ENCODE data around the gene WDR7.

WDR7 gene

DNA sequence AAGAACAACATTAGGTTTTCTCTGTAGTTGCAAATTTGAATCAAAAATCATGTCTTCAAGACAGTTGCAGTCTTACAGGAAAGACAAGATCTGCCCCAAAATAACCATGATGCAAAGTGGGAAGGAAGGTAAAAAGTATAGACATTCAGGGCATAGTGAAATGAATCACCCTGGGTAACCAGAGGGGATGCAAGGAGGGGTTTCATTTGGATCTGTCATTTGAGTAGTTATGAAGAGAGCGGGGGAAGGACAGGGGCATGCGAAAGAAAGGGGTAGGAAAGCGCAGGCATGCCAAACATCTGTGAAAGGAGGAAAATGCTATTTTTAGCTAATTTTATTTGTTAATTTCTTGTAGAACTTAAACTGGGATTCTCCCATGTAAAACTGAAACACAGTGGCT lies 276.6 kb downstream of the WDR7 start:
- no peaks in the 10 kb centered on the region for H3K27me3 ChIP-seq (ENCODE audit: control insufficient read depth, insufficient read depth, low read length)
- H3K36me3 ChIP-seq (ENCODE audit: control insufficient read depth, insufficient read depth, low read length): no peaks in the 10 kb centered on the region
- no peaks in the 10 kb centered on the region for H3K4me1 ChIP-seq (ENCODE audit: control insufficient read depth, insufficient read depth, low read length)
- H3K9me3 ChIP-seq (ENCODE audit: control insufficient read depth, insufficient read depth, low read length): no peaks in the 10 kb centered on the region
- H3K9ac ChIP-seq (ENCODE audit: low read depth, low read length): no peak overlapping the region
- H3K4me3 ChIP-seq (ENCODE audit: low read depth, low read length): no peak overlapping the region

DNA sequence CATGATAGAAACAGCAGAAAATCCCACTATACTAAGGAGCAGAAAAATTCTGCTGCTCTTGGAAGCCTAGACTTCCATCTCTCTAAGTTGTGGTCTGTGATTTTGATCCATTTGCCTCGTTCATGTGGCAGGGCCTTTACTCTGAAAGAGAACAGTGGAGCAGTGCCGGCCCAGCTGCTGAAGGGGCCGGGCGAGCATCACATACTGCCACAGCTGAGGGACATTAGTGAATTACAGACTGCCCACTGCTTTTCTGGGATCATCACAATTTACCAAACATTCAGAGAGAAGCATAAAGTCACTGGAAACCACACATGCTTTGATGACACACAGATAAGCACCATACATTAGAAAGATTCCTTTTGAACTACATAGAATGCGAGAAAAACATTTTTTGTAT lies 278.7 kb downstream of the WDR7 start:
- no peak overlapping the region for H3K9ac ChIP-seq (ENCODE audit: low read depth, low read length)
- no peaks in the 10 kb centered on the region for H3K27me3 ChIP-seq (ENCODE audit: control insufficient read depth, insufficient read depth, low read length)
- H3K4me1 ChIP-seq (ENCODE audit: control insufficient read depth, insufficient read depth, low read length): no peaks in the 10 kb centered on the region
- no peaks in the 10 kb centered on the region for H3K9me3 ChIP-seq (ENCODE audit: control insufficient read depth, insufficient read depth, low read length)
- no peaks in the 10 kb centered on the region for H3K36me3 ChIP-seq (ENCODE audit: control insufficient read depth, insufficient read depth, low read length)
- no peak overlapping the region for H3K4me3 ChIP-seq (ENCODE audit: low read depth, low read length)

DNA sequence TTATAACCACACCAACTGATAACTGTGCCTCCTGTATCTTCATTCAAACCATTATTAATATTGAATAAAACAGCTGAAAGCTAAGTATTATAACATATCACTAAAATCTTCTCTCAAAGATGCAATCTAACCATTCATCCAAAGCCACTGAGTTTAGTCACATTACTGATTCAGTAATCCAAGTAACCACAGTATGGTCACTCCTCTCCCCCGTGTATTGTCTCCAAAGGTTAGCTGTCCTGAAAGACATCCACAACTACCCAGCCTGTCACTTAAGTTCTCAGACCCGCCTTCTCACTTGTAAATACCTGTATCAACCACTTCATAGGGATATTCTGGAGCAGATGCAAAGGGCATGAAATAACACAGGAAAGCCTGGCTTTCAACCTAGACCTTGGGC lies 282.3 kb downstream of the WDR7 start:
- Histone ChIP-seq H3K4me1 (ENCODE audit: control insufficient read depth, insufficient read depth, low read length) (no peaks in the 10 kb centered on the region), H3K27me3 (ENCODE audit: control insufficient read depth, insufficient read depth, low read length) (no peaks in the 10 kb centered on the region), H3K9me3 (ENCODE audit: control insufficient read depth, insufficient read depth, low read length) (no peaks in the 10 kb centered on the region), H3K4me3 (ENCODE audit: low read depth, low read length) (no peak overlapping the region), H3K9ac (ENCODE audit: low read depth, low read length) (no peak overlapping the region), H3K36me3 (ENCODE audit: control insufficient read depth, insufficient read depth, low read length) (no peaks in the 10 kb centered on the region)

DNA sequence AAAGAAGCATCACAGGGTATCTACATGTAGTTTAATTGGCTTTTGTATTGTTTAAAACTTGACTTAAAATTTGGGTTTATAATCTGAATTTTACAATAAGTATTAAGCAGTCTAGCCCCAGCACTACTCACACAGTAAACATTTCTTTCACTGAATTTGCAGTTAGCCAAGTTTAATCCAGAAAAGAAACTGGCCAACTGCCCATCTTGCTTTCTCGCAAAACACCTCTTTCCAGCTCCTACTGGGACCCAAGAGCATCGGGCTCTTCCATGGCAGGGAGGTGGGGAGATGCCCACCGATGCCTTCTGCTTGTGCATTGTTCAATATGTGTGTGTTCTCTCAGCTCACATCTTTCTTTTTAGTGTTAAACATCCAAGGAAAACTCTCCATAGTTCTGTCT lies 283.0 kb downstream of the WDR7 start:
- H3K27me3 ChIP-seq (ENCODE audit: control insufficient read depth, insufficient read depth, low read length): no peaks in the 10 kb centered on the region
- H3K4me3 ChIP-seq (ENCODE audit: low read depth, low read length): no peak overlapping the region
- H3K9me3 ChIP-seq (ENCODE audit: control insufficient read depth, insufficient read depth, low read length): no peaks in the 10 kb centered on the region
- H3K4me1 ChIP-seq (ENCODE audit: control insufficient read depth, insufficient read depth, low read length): no peaks in the 10 kb centered on the region
- H3K36me3 ChIP-seq (ENCODE audit: control insufficient read depth, insufficient read depth, low read length): no peaks in the 10 kb centered on the region
- no peak overlapping the region for H3K9ac ChIP-seq (ENCODE audit: low read depth, low read length)

DNA sequence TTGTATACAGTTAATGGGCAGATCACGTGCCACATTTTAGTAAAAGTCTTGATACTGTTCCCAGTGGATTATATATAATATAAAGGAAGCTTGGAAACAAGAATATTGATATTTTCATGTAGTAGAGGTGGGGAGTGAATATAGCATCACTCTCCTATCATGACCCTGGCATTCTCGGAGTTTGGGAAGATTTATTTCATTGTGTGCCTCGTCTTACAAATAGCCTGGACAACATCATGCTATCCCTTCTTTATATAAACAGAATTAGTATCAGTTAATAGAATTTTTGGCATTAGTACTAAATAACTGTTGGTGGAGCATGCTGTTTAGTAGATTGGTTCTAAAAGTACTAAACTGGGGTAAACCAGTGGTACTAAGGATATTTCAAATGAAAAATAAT lies 283.7 kb downstream of the WDR7 start:
- no peaks in the 10 kb centered on the region for H3K4me1 ChIP-seq (ENCODE audit: control insufficient read depth, insufficient read depth, low read length)
- no peak overlapping the region for H3K9ac ChIP-seq (ENCODE audit: low read depth, low read length)
- H3K9me3 ChIP-seq (ENCODE audit: control insufficient read depth, insufficient read depth, low read length): no peaks in the 10 kb centered on the region
- no peaks in the 10 kb centered on the region for H3K27me3 ChIP-seq (ENCODE audit: control insufficient read depth, insufficient read depth, low read length)
- H3K36me3 ChIP-seq (ENCODE audit: control insufficient read depth, insufficient read depth, low read length): no peaks in the 10 kb centered on the region
- H3K4me3 ChIP-seq (ENCODE audit: low read depth, low read length): no peak overlapping the region

DNA sequence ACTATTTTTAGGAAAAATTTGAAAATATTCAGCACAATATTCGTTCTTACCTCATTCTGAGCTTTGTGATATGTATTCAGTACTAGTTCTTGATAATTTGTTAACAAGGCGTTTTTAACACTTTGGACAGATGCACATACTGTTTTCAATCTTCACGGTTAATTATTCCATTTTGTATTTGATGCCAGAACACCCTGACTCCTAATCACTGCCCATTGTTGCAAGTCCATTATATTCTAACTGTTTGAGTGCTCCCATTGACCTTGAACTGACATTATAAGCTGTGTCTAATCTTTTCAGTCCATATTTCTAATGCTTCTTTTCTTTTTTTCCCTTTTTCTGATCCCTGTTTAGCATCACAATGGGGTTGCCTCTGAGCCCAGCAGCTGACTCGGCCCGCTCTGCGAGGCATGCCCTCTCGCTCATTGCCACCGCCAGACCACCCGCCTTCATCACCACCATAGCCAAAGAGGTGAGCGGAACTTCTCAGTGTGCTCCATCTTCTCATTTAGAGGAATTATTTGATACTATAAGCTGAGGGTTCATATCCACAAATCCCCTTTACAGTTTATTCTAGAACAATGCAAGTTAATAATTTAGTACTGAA lies 284.4 kb downstream of the WDR7 start:
- H3K4me3 ChIP-seq (ENCODE audit: low read depth, low read length): no peak overlapping the region
- H3K9ac ChIP-seq (ENCODE audit: low read depth, low read length): no peak overlapping the region
- peaks cover 4% of the 10 kb centered on the region for H3K4me1 ChIP-seq (ENCODE audit: control insufficient read depth, insufficient read depth, low read length)
- no peaks in the 10 kb centered on the region for H3K9me3 ChIP-seq (ENCODE audit: control insufficient read depth, insufficient read depth, low read length)
- no peaks in the 10 kb centered on the region for H3K36me3 ChIP-seq (ENCODE audit: control insufficient read depth, insufficient read depth, low read length)
- no peaks in the 10 kb centered on the region for H3K27me3 ChIP-seq (ENCODE audit: control insufficient read depth, insufficient read depth, low read length)

DNA sequence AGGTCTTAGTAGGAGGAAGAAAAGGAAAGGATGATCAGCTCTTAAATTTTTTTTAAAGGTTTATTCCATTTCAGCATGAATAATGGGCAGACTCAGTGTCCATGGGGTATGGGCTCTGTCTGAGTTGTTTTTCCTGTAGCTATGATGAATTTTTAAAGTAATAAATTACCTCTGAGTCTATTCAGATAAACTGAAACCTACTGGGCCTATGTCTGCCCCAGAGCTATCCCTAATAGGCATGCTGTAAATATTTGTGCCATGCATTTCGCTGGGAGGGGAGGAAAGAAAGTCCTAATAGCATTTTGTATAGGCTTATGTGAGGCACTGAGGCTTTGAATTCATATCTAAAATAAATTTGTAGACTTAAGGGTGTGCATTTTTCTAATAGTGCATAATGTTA lies 285.3 kb downstream of the WDR7 start:
- no peak overlapping the region for H3K9ac ChIP-seq (ENCODE audit: low read depth, low read length)
- H3K9me3 ChIP-seq (ENCODE audit: control insufficient read depth, insufficient read depth, low read length): no peaks in the 10 kb centered on the region
- no peaks in the 10 kb centered on the region for H3K27me3 ChIP-seq (ENCODE audit: control insufficient read depth, insufficient read depth, low read length)
- no peak overlapping the region for H3K4me3 ChIP-seq (ENCODE audit: low read depth, low read length)
- peaks cover 5% of the 10 kb centered on the region for H3K4me1 ChIP-seq (ENCODE audit: control insufficient read depth, insufficient read depth, low read length)
- H3K36me3 ChIP-seq (ENCODE audit: control insufficient read depth, insufficient read depth, low read length): no peaks in the 10 kb centered on the region

DNA sequence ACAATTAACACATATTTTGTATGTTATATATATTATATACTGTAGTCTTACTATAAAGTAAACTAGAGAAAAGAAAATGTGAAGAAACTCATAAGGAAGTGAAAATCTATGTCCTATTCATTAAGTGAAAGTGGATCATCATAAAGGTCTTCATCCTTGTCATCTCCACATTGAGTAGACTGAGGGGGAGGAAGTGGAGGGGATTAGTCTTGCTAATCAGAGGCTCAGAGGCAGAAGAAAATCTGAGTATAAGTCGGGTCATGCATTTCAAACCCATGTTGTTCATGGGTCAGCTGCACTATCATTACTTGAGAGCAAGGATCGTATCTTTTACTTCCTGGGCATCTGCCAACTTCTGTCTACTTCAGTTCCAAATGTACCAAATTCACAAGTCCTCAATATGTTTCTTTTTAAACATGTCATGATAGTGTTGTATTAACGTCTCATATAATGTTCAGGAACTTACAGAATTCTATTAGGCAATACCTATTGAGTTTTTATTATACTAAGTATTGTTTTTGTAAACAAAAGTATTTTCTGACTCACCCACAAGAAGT lies 286.8 kb downstream of the WDR7 start:
- Histone ChIP-seq H3K9me3 (ENCODE audit: control insufficient read depth, insufficient read depth, low read length) (no peaks in the 10 kb centered on the region), H3K9ac (ENCODE audit: low read depth, low read length) (no peak overlapping the region), H3K4me3 (ENCODE audit: low read depth, low read length) (no peak overlapping the region), H3K4me1 (ENCODE audit: control insufficient read depth, insufficient read depth, low read length) (peaks cover 5% of the 10 kb centered on the region), H3K27me3 (ENCODE audit: control insufficient read depth, insufficient read depth, low read length) (no peaks in the 10 kb centered on the region), H3K36me3 (ENCODE audit: control insufficient read depth, insufficient read depth, low read length) (no peaks in the 10 kb centered on the region)

DNA sequence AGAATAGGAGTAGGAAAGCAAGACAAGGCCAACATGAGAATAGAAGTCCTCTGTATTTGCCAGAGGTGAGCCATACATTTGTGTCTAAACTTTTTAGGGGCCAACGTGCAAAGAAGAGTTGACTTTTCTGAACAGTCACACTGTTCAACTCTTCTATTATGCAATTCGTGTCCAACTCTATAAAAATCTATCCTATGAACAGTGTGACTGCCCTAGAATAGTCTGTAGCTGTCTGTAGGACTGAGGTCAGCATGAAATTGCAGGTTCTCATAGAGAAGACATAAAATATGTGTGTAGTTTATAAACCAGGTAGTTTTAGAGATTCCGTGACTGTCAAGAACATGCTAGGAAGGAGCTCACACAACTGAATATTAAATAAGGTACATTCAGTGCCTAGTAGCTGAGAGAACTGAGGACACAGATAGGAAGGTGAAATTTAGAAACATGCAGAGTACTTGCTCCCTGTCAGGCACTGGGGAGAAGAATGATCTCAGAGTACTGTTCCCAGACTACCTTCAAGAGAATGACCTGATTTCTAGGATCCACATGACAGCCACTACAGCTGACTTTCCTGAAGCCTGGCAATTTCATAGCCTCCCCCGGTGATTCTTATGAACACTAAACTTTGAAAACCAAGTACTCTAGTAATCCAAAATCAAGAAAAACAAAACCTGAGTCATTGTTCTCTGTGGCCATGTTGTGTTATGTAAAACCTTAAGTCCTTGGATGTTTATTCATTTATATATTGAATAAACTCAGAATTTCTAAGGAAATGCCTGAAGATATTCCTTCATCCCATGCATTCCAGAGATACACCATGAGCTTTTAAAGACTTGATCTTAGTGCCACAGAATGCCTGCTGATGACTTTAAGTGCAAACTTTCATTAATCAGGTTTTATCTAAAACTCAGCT lies 294.3 kb downstream of the WDR7 start:
- Histone ChIP-seq H3K4me3 (ENCODE audit: low read depth, low read length) (no peak overlapping the region), H3K9me3 (ENCODE audit: control insufficient read depth, insufficient read depth, low read length) (no peaks in the 10 kb centered on the region), H3K9ac (ENCODE audit: low read depth, low read length) (no peak overlapping the region), H3K27me3 (ENCODE audit: control insufficient read depth, insufficient read depth, low read length) (no peaks in the 10 kb centered on the region), H3K36me3 (ENCODE audit: control insufficient read depth, insufficient read depth, low read length) (no peaks in the 10 kb centered on the region), H3K4me1 (ENCODE audit: control insufficient read depth, insufficient read depth, low read length) (peaks cover 3% of the 10 kb centered on the region)

DNA sequence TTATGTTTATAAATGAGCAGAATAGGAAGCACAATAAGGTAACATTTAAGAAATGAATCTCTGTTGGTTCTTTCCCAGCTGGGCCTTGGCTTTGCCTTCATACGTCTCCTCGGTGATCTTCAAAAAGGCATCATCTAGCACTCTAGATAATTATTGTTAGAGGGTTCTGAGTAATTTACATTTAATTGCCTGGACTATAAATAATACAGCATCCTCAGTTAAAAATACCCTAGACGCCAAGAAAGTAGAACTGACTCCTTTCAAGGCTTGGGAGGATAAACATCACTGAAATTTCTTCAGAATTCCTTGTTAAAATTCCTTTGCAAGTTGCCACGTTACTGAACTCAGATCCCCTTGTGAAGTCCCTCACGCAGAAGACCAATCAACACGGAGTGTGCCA lies 296.1 kb downstream of the WDR7 start:
- Histone ChIP-seq H3K9me3 (ENCODE audit: control insufficient read depth, insufficient read depth, low read length) (no peaks in the 10 kb centered on the region), H3K4me3 (ENCODE audit: low read depth, low read length) (no peak overlapping the region), H3K9ac (ENCODE audit: low read depth, low read length) (no peak overlapping the region), H3K36me3 (ENCODE audit: control insufficient read depth, insufficient read depth, low read length) (no peaks in the 10 kb centered on the region), H3K27me3 (ENCODE audit: control insufficient read depth, insufficient read depth, low read length) (no peaks in the 10 kb centered on the region), H3K4me1 (ENCODE audit: control insufficient read depth, insufficient read depth, low read length) (peaks cover 2% of the 10 kb centered on the region)

DNA sequence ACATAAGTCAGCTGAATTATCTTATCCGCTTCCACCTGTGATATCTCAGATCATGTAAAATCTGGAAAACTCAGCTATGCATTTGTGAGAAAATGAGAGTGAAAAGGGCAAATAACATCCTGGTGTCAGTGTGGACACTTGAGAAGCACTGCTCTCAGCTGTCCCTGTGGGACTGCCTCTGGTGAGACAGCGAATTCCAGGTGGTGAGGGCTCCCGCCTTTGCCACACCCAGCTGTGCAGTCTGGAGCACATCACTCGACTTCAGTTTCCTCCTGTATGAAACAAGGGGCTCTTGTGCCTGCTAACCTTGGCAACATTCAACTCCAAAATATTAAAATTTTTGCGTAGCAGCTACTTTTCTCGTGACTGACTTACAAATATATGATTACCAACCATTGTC lies 300.9 kb downstream of the WDR7 start:
- Histone ChIP-seq H3K36me3 (ENCODE audit: control insufficient read depth, insufficient read depth, low read length) (no peaks in the 10 kb centered on the region), H3K9ac (ENCODE audit: low read depth, low read length) (no peak overlapping the region), H3K27me3 (ENCODE audit: control insufficient read depth, insufficient read depth, low read length) (no peaks in the 10 kb centered on the region), H3K9me3 (ENCODE audit: control insufficient read depth, insufficient read depth, low read length) (no peaks in the 10 kb centered on the region), H3K4me1 (ENCODE audit: control insufficient read depth, insufficient read depth, low read length) (peaks cover 2% of the 10 kb centered on the region), H3K4me3 (ENCODE audit: low read depth, low read length) (no peak overlapping the region)

All from iPS-15b (cell line).